ENCODE results near the gene SIPA1L3. TPM values are rescaled to one million over a fixed set of nuclear protein-coding genes. Genes with fewer than 3 reads are reported as not detected.
A peak's percentile ranks its signal among the peaks of the same experiment; 100 is the strongest.
"Not testable (repeated sequence)": the region's sequence is repeated elsewhere in the genome, so short reads cannot be mapped to it uniquely, and the experiment has no call there.

The SIPA1L3 gene
- total RNA-seq, 2 experiments from 2014 or later = 15.5 to 17.7 TPM

DNA sequence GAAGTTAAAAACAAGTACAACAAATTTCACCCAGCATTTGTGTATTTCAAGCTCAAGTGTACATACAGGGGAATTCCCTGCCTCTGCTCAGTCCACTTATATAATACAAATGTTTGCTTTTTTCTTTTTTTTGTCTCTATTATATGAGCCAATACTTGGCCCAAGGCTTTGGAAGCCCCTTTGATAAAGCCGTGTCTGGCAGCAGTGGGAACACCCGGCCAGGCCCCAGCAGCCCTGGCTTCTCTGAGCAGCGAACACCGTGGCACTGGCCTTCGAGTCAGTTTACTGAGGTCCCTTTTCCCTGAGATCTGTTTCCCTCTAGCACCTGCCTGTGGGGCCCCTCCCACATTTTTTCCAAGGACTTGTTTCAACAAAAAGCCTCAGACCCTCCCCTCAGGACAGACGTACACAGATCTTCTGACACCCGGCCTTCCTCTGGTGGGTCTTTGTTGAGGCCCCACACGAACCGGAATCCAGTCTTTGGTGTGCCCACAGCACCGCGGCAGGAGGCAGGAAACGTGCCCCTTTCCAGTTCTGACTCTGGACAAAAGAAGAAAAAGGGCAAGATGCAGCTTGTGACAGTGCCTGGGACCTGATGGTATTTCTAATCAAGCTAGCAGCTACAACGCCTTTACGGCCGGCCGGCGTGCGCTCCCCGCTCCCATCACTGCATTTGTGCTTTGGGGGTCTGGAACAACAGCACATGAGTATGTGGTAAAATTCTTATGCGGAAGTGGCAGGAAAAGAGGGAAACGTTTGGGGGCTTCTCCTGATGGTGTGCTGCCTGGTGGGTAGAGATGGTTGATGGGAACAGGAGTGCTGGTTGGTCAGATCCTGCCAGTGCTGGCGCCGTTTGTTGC, 13.8 kb downstream of the SIPA1L3 start:
- peak overlapping the region; percentile 17 for H3K27ac Mint-ChIP-seq
- no peak overlapping the region for H3K27ac ChIP-seq (ENCODE audit: low read depth in 1 of 2, low read length in 2 of 2)
- no peak for ATAC-seq (ENCODE audit: poor library complexity)
- no peaks in the 10 kb centered on the region for H3K9me3 Mint-ChIP-seq
- H3K4me3 Mint-ChIP-seq = no peak overlapping the region
- no peaks in the 10 kb centered on the region for H3K4me1 ChIP-seq (ENCODE audit: insufficient read depth, low read length)
- H3K4me1 Mint-ChIP-seq (ENCODE audit: low read depth) = peaks cover 15% of the 10 kb centered on the region
- POLR2A ChIA-PET = no interaction called here
- no peak overlapping the region for H3K4me3 ChIP-seq (ENCODE audit: low read length)
- H3K9me3 ChIP-seq (ENCODE audit: control insufficient read depth in 1 of 2, insufficient read depth in 1 of 2, low read length in 2 of 2) = no peaks in the 10 kb centered on the region
- peaks cover 3% of the 10 kb centered on the region for H3K36me3 ChIP-seq (ENCODE audit: insufficient read depth, low read length)
- TF ChIP-seq, protein P1, sequence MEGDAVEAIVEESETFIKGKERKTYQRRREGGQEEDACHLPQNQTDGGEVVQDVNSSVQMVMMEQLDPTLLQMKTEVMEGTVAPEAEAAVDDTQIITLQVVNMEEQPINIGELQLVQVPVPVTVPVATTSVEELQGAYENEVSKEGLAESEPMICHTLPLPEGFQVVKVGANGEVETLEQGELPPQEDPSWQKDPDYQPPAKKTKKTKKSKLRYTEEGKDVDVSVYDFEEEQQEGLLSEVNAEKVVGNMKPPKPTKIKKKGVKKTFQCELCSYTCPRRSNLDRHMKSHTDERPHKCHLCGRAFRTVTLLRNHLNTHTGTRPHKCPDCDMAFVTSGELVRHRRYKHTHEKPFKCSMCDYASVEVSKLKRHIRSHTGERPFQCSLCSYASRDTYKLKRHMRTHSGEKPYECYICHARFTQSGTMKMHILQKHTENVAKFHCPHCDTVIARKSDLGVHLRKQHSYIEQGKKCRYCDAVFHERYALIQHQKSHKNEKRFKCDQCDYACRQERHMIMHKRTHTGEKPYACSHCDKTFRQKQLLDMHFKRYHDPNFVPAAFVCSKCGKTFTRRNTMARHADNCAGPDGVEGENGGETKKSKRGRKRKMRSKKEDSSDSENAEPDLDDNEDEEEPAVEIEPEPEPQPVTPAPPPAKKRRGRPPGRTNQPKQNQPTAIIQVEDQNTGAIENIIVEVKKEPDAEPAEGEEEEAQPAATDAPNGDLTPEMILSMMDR (IDR thresholded peaks at IDR 0.05) = no peak
- CTCF ChIA-PET = no interaction called here
- intact Hi-C loops (cut with DNase I, micrococcal nuclease) = no loop called here
- H3K27me3 Mint-ChIP-seq = no peaks in the 10 kb centered on the region
- DNase-seq = no peak
- peaks cover 34% of the 10 kb centered on the region for H3K36me3 Mint-ChIP-seq (ENCODE audit: low read depth)
- H3K27me3 ChIP-seq (ENCODE audit: control insufficient read depth in 1 of 2, insufficient read depth in 2 of 2, low read length in 2 of 2) = no peaks in the 10 kb centered on the region

DNA sequence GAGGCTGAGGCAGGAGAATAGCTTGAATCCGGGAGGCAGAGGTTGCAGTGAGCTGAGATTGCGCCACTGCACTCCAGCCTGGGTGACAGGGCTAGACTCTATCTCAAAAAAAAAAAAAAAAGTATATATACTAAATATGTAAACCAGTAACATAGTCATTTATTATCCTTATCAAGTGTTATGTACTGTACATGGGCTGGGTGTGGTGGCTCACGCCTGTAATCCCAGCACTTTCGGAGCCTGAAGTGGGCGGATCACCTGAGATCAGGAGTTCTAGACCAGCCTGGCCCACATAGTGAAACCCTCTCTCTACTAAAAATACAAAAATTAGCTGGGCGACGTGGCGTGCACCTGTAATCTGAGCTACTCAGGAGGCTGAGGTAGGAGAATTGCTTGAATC, 17.6 kb downstream of the SIPA1L3 start:
- H3K4me3 Mint-ChIP-seq; H3K27me3 ChIP-seq (ENCODE audit: control insufficient read depth in 1 of 2, insufficient read depth in 2 of 2, low read length in 2 of 2); H3K27ac Mint-ChIP-seq; H3K27me3 Mint-ChIP-seq; intact Hi-C loops (cut with DNase I, micrococcal nuclease); DNase-seq; H3K36me3 ChIP-seq (ENCODE audit: insufficient read depth, low read length); H3K9me3 Mint-ChIP-seq; H3K9me3 ChIP-seq (ENCODE audit: control insufficient read depth in 1 of 2, insufficient read depth in 1 of 2, low read length in 2 of 2); H3K4me3 ChIP-seq (ENCODE audit: low read length); POLR2A ChIA-PET; H3K27ac ChIP-seq (ENCODE audit: low read depth in 1 of 2, low read length in 2 of 2); ATAC-seq (ENCODE audit: poor library complexity); H3K4me1 ChIP-seq (ENCODE audit: insufficient read depth, low read length): not testable (repeated sequence)
- peaks cover 21% of the 10 kb centered on the region for H3K4me1 Mint-ChIP-seq (ENCODE audit: low read depth)
- CTCF ChIA-PET = interaction anchor here (0.6 kb wide), 1 partner anchor 114 kb away, joined by 3 read pairs; no protein-coding TSS in a partner anchor
- H3K36me3 Mint-ChIP-seq (ENCODE audit: low read depth) = peaks cover 30% of the 10 kb centered on the region

DNA sequence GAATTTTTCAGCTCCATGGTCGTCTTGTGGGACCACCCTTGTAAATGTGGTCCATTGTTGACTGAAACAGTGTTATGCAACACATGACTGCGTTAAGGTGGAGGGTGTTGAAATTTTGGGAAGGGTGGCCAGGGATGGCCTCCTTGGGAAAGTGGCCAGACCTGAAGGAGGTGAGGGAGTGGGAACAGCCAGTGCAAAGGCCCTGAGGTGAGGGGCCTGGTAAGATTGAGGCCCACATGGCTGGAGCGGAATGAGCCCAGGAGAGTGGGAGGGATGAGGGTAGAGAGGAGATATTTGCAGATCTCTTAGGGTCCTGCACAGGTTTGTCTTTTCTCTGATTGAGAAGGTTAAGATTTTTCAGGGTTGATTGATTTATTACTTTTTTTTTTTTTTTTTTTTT, 18.2 kb downstream of the SIPA1L3 start:
- Mint-ChIP-seq H3K27me3 (no peaks in the 10 kb centered on the region), H3K36me3 (ENCODE audit: low read depth) (peaks cover 29% of the 10 kb centered on the region), H3K27ac (no peak overlapping the region), H3K4me3 (no peak overlapping the region), H3K4me1 (ENCODE audit: low read depth) (peaks cover 19% of the 10 kb centered on the region), H3K9me3 (no peaks in the 10 kb centered on the region)
- ChIA-PET POLR2A (interaction anchor here (0.6 kb wide), 1 partner anchor 159 kb away, joined by 3 read pairs; no protein-coding TSS in a partner anchor), CTCF (interaction anchor here (0.6 kb wide), 1 partner anchor 1966 kb away, joined by 3 read pairs; no protein-coding TSS in a partner anchor)
- TF ChIP-seq, protein P1 (IDR thresholded peaks at IDR 0.05) = no peak
- H3K27me3 ChIP-seq (ENCODE audit: control insufficient read depth in 1 of 2, insufficient read depth in 2 of 2, low read length in 2 of 2) = no peaks in the 10 kb centered on the region
- DNase-seq = no peak
- no peak overlapping the region for H3K27ac ChIP-seq (ENCODE audit: low read depth in 1 of 2, low read length in 2 of 2)
- H3K4me3 ChIP-seq (ENCODE audit: low read length) = no peak overlapping the region
- peaks cover 3% of the 10 kb centered on the region for H3K36me3 ChIP-seq (ENCODE audit: insufficient read depth, low read length)
- ATAC-seq (ENCODE audit: poor library complexity) = no peak
- no peaks in the 10 kb centered on the region for H3K9me3 ChIP-seq (ENCODE audit: control insufficient read depth in 1 of 2, insufficient read depth in 1 of 2, low read length in 2 of 2)
- intact Hi-C loops (cut with DNase I, micrococcal nuclease) = no loop called here
- peaks cover 3% of the 10 kb centered on the region for H3K4me1 ChIP-seq (ENCODE audit: insufficient read depth, low read length)
